Activated CD4-positive, alpha-beta T cell treated with anti-CD3 and anti-CD28 coated beads, Interleukin-2, amount 10 ng/mL, durations not matched to agents 7 days and 5 days (primary cell): Measurements from ENCODE around the gene SUPT6H. TPM values are rescaled to one million over a fixed set of nuclear protein-coding genes. Genes with fewer than 3 reads are reported as not detected.
A peak's percentile ranks its signal among the peaks of the same experiment; 100 is the strongest.

Experiments used
- CTCF ChIA-PET: fragments of 350-600 bp; sonication (Branson Sonifier 250); formaldehyde crosslinking; loops from one replicate; lab custom pipeline; 2021; ENCODE audit warnings: antibody characterized with exemption; lab: Charles Lee
- POLR2A ChIA-PET: fragments of 350-600 bp; sonication (Branson Sonifier 250); formaldehyde crosslinking; loops from one replicate; lab custom pipeline; 2021; ENCODE audit warnings: antibody characterized with exemption; lab: Charles Lee
- DNase-seq: peaks from one replicate; pipeline ENCODE4 v3.0.0-alpha.2; 2020
- H3K27ac Mint-ChIP-seq: one replicate; pipeline ENCODE4 v1.8.0; 2021; ENCODE audit warnings: mild to moderate bottlenecking, moderate library complexity, mixed read lengths
- H3K27me3 Mint-ChIP-seq: one replicate; pipeline ENCODE4 v1.8.0; 2021; ENCODE audit warnings: mixed read lengths
- H3K36me3 Mint-ChIP-seq: one replicate; pipeline ENCODE4 v1.8.0; 2021; ENCODE audit warnings: low read depth, mixed read lengths
- H3K4me1 Mint-ChIP-seq: one replicate; pipeline ENCODE4 v1.8.0; 2021; ENCODE audit warnings: mixed read lengths
- H3K4me3 Mint-ChIP-seq: one replicate; pipeline ENCODE4 v1.8.0; 2021; ENCODE audit warnings: mild to moderate bottlenecking, moderate library complexity, mixed read lengths
- H3K9me3 Mint-ChIP-seq: one replicate; pipeline ENCODE4 v1.8.0; 2021; ENCODE audit warnings: mixed read lengths
- total RNA-seq, 2 experiments: library from RNA; stranded (reverse); gene quantifications; one replicate each; pipeline ENCODE4 v1.2.3, GENCODE V29; 2021

Gene SUPT6H
- total RNA-seq, 2 experiments from 2014 or later = 78.4 to 78.7 TPM

GRCh38 chr17:28724500-28725165 is 62.6 kb downstream of the SUPT6H start:
- Mint-ChIP-seq H3K27ac (peak overlapping the region; percentile 86), H3K36me3 (peaks cover 51% of the 10 kb centered on the region), H3K4me1 (peaks cover 74% of the 10 kb centered on the region), H3K9me3 (no peaks in the 10 kb centered on the region), H3K4me3 (peak overlapping the region; percentile 84), H3K27me3 (no peaks in the 10 kb centered on the region)
- ChIA-PET POLR2A (no interaction called here), CTCF (interaction anchor here (0.5 to 11.5 kb wide), 5 partner anchors 11 to 1086 kb away, joined by 3 to 420 read pairs (median 3); partner anchors contain the start of genes PROCA1 and TRAF4)
- DNase-seq = no peak

- H3K27ac Mint-ChIP-seq = peak overlapping the region; percentile 86
- ChIA-PET POLR2A (no interaction called here), CTCF (interaction anchor here (0.5 to 11.5 kb wide), 6 partner anchors 12 to 1085 kb away, joined by 3 to 420 read pairs (median 10); partner anchors contain the start of genes PROCA1 and TRAF4)
- H3K27me3 Mint-ChIP-seq = no peaks in the 10 kb centered on the region
- peaks cover 46% of the 10 kb centered on the region for H3K36me3 Mint-ChIP-seq
- peak overlapping the region; percentile 84 for H3K4me3 Mint-ChIP-seq
- no peaks in the 10 kb centered on the region for H3K9me3 Mint-ChIP-seq
- H3K4me1 Mint-ChIP-seq = peaks cover 75% of the 10 kb centered on the region
- DNase-seq = no peak
These were observed 63.2 kb downstream of the SUPT6H start for GRCh38 chr17:28725166-28725659.

- Mint-ChIP-seq H3K9me3 (no peaks in the 10 kb centered on the region), H3K36me3 (peaks cover 41% of the 10 kb centered on the region), H3K4me3 (peak overlapping the region; percentile 84), H3K27me3 (no peaks in the 10 kb centered on the region), H3K4me1 (peaks cover 72% of the 10 kb centered on the region), H3K27ac (peak overlapping the region; percentile 86)
- DNase-seq = peak; percentile 30
- POLR2A ChIA-PET = interaction anchor here (1.5 kb wide), 1 partner anchor 20 kb away, joined by 6 read pairs; no protein-coding TSS in a partner anchor
- CTCF ChIA-PET = interaction anchor here (0.6 to 11.5 kb wide), 29 partner anchors 9 to 420 kb away, joined by 3 to 420 read pairs (median 10); partner anchors contain the start of genes DHRS13, FLOT2, PHF12 and PIGS
These were observed 63.7 kb downstream of the SUPT6H start for GRCh38 chr17:28725660-28726225.

GRCh38 chr17:28726226-28726626 is 64.2 kb downstream of the SUPT6H start, which contains the start of gene TLCD1:
Gene TLCD1 (minus strand): TSS chr17:28726233. CDS start chr17:28726097, 136 bp downstream.
- H3K27ac Mint-ChIP-seq = peak within 1 kb of the TSS; percentile 99
- CTCF ChIA-PET = interaction anchor here (0.5 to 11.5 kb wide), 51 partner anchors 9 to 422 kb away, joined by 3 to 420 read pairs (median 6); partner anchors contain the start of genes DHRS13, FLOT2, PHF12 and PIGS
- DNase-seq = peak; percentile 66
- H3K4me1 Mint-ChIP-seq = peaks cover 69% of the 10 kb centered on the region
- H3K4me3 Mint-ChIP-seq = peak within 1 kb of the TSS; percentile 90
- no peaks in the 10 kb centered on the region for H3K9me3 Mint-ChIP-seq
- POLR2A ChIA-PET = interaction anchor here (0.7 to 1.5 kb wide), 4 partner anchors 17 to 25 kb away, joined by 3 to 6 read pairs (median 4); partner anchors contain the start of gene TRAF4
- H3K27me3 Mint-ChIP-seq = no peaks in the 10 kb centered on the region
- H3K36me3 Mint-ChIP-seq = peaks cover 36% of the 10 kb centered on the region

GRCh38 chr17:28726627-28727491 is 64.9 kb downstream of the SUPT6H start:
- Mint-ChIP-seq H3K4me1 (peaks cover 63% of the 10 kb centered on the region), H3K9me3 (no peaks in the 10 kb centered on the region)
- CTCF ChIA-PET = interaction anchor here (0.5 to 11.5 kb wide), 61 partner anchors 7 to 422 kb away, joined by 3 to 420 read pairs (median 5); partner anchors contain the start of genes BLTP2, DHRS13, FLOT2 and PHF12

GRCh38 chr17:28728364-28729200 is 66.6 kb downstream of the SUPT6H start, which contains the start of gene NEK8:
Gene NEK8 (plus strand): TSS chr17:28728788. CDS start chr17:28728814, 26 bp downstream.
- peak; percentile 98 for DNase-seq
- ChIA-PET CTCF (interaction anchor here (0.6 to 11.5 kb wide), 18 partner anchors 9 to 236 kb away, joined by 3 to 420 read pairs (median 12); partner anchors contain the start of genes BLTP2, DHRS13, FLOT2 and PROCA1), POLR2A (interaction anchor here (0.6 to 2.0 kb wide), 5 partner anchors 9 to 222 kb away, joined by 3 to 12 read pairs (median 3); partner anchors contain the start of gene RPL23A)
- H3K4me3 Mint-ChIP-seq = peak within 1 kb of the TSS; percentile 90
- H3K27me3 Mint-ChIP-seq = no peaks in the 10 kb centered on the region
- peaks cover 16% of the 10 kb centered on the region for H3K36me3 Mint-ChIP-seq
- peak within 1 kb of the TSS; percentile 99 for H3K27ac Mint-ChIP-seq
- H3K4me1 Mint-ChIP-seq = peaks cover 48% of the 10 kb centered on the region
- no peaks in the 10 kb centered on the region for H3K9me3 Mint-ChIP-seq

More at GRCh38 chr17:28726627-28727491, 64.9 kb downstream of the SUPT6H start:
- POLR2A ChIA-PET = interaction anchor here (0.6 to 1.5 kb wide), 6 partner anchors 17 to 225 kb away, joined by 3 to 6 read pairs (median 4); partner anchors contain the start of gene TRAF4
- Mint-ChIP-seq H3K36me3 (peaks cover 31% of the 10 kb centered on the region), H3K27ac (peak overlapping the region; percentile 99), H3K4me3 (peak overlapping the region; percentile 90), H3K27me3 (no peaks in the 10 kb centered on the region)
- DNase-seq = peak; percentile 93

GRCh38 chr17:28729950-28730330 is 67.9 kb downstream of the SUPT6H start:
- ChIA-PET CTCF (interaction anchor here (1.0 to 11.5 kb wide), 5 partner anchors 10 to 219 kb away, joined by 5 to 420 read pairs (median 32); partner anchors contain the start of genes DHRS13, PROCA1, RPL23A and TRAF4), POLR2A (no interaction called here)
- Mint-ChIP-seq H3K27me3 (no peaks in the 10 kb centered on the region), H3K4me3 (no peak overlapping the region), H3K27ac (peak overlapping the region; percentile 15), H3K4me1 (peaks cover 35% of the 10 kb centered on the region), H3K36me3 (peaks cover 4% of the 10 kb centered on the region), H3K9me3 (no peaks in the 10 kb centered on the region)
- DNase-seq = no peak

GRCh38 chr17:28733346-28733745 is 71.3 kb downstream of the SUPT6H start:
- POLR2A ChIA-PET = no interaction called here
- Mint-ChIP-seq H3K9me3 (no peaks in the 10 kb centered on the region), H3K4me1 (peaks cover 15% of the 10 kb centered on the region), H3K4me3 (no peak overlapping the region), H3K27me3 (no peaks in the 10 kb centered on the region), H3K36me3 (peaks cover 3% of the 10 kb centered on the region), H3K27ac (no peak overlapping the region)
- no peak for DNase-seq
- CTCF ChIA-PET = interaction anchor here (11.5 kb wide), 1 partner anchor 14 kb away, joined by 420 read pairs; the partner anchor contains the start of gene TRAF4

- Mint-ChIP-seq H3K27ac (no peak overlapping the region), H3K4me3 (no peak overlapping the region)
- POLR2A ChIA-PET = no interaction called here
These were observed 72.8 kb downstream of the SUPT6H start for GRCh38 chr17:28734712-28735241.

GRCh38 chr17:28735242-28735722 is 73.3 kb downstream of the SUPT6H start:
- no peak overlapping the region for H3K4me3 Mint-ChIP-seq
- no peak overlapping the region for H3K27ac Mint-ChIP-seq
- peaks cover 2% of the 10 kb centered on the region for H3K9me3 Mint-ChIP-seq
- ChIA-PET POLR2A (no interaction called here), CTCF (interaction anchor here (0.9 to 11.5 kb wide), 4 partner anchors 9 to 218 kb away, joined by 3 to 420 read pairs (median 10); partner anchors contain the start of genes TLCD1 and TRAF4)
- DNase-seq = no peak
- peaks cover 8% of the 10 kb centered on the region for H3K36me3 Mint-ChIP-seq
- no peaks in the 10 kb centered on the region for H3K27me3 Mint-ChIP-seq
- H3K4me1 Mint-ChIP-seq = peaks cover 14% of the 10 kb centered on the region

More at GRCh38 chr17:28734712-28735241, 72.8 kb downstream of the SUPT6H start:
- CTCF ChIA-PET = interaction anchor here (0.9 to 11.5 kb wide), 4 partner anchors 8 to 218 kb away, joined by 3 to 420 read pairs (median 10); partner anchors contain the start of genes TLCD1 and TRAF4
- Mint-ChIP-seq H3K4me1 (peaks cover 16% of the 10 kb centered on the region), H3K36me3 (peaks cover 7% of the 10 kb centered on the region), H3K27me3 (no peaks in the 10 kb centered on the region), H3K9me3 (peaks cover 2% of the 10 kb centered on the region)
- DNase-seq = no peak
